Fibroblast of mammary gland (primary cell): ENCODE results near the gene JMJD1C.
"Not testable (repeated sequence)": the region's sequence is repeated elsewhere in the genome, so short reads cannot be mapped to it uniquely, and the experiment has no call there.

Experiments
- DNase-seq: peaks from one replicate; pipeline ENCODE4 v3.0.0-alpha.2; 2010; ENCODE audit warnings: low read depth
- H3K4me3 ChIP-seq: 2 replicates; pipeline ENCODE4 v1.5.1; 2011; ENCODE audit warnings: low read depth, mild to moderate bottlenecking, low read length, moderate library complexity; ENCODE audit not compliant: control insufficient read depth
- TF ChIP-seq, protein P1 (sequence below): conservative IDR thresholded peaks from 2 replicates; pipeline ENCODE4 v1.5.1; 2011; ENCODE audit warnings: low read depth, low read length, inconsistent platforms; ENCODE audit not compliant: control insufficient read depth, insufficient read depth

JMJD1C gene

DNA sequence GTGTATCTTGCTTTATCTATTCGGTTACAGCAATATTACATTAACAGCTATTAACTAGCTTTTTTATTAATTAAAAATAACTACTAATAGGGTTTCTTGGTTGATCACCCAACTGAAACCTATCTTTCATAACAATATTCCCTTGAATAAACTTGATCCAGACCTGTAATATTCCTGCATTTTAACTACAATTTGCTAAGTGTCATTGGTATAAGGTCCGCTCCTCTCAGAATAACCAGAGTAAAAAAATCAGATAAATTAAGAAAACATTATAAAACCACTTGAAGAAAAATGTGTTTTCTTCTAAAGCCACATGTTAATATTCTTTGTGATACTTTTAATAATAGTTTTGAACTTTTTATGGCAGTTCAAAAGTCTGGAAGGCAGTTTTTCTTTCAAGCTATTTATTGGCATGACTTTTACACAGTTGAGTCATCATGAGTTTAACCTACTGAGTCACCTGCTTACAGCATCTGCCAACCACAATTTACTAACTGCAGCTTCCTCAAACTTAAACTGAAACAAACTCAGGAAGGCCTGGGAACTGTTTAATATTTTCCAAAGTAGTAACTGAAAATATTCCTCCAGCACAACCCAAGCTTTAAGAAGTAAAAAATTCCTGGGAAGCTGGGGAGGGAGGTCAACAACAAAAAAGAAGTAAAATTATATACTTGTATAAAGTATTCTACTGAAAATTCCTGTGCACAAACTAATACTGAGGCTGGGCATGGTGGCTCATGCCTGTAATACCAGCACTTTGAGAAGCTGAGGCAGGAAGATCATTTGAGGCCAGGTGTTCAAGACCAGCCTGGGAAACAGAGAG lies 229.5 kb downstream of the JMJD1C start:
- DNase-seq: peak; percentile 94
- H3K4me3 ChIP-seq: no peak overlapping the region
- TF ChIP-seq, protein P1, sequence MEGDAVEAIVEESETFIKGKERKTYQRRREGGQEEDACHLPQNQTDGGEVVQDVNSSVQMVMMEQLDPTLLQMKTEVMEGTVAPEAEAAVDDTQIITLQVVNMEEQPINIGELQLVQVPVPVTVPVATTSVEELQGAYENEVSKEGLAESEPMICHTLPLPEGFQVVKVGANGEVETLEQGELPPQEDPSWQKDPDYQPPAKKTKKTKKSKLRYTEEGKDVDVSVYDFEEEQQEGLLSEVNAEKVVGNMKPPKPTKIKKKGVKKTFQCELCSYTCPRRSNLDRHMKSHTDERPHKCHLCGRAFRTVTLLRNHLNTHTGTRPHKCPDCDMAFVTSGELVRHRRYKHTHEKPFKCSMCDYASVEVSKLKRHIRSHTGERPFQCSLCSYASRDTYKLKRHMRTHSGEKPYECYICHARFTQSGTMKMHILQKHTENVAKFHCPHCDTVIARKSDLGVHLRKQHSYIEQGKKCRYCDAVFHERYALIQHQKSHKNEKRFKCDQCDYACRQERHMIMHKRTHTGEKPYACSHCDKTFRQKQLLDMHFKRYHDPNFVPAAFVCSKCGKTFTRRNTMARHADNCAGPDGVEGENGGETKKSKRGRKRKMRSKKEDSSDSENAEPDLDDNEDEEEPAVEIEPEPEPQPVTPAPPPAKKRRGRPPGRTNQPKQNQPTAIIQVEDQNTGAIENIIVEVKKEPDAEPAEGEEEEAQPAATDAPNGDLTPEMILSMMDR: no peak

- DNase-seq, H3K4me3 ChIP-seq: not testable (repeated sequence)
Observed at GRCh38 chr10:63235136-63235535, 230.6 kb downstream of the JMJD1C start.

- TF ChIP-seq, protein P1: no peak
- no peak overlapping the region for H3K4me3 ChIP-seq
- DNase-seq: no peak
Observed at GRCh38 chr10:63229161-63229560, 236.6 kb downstream of the JMJD1C start.

DNA sequence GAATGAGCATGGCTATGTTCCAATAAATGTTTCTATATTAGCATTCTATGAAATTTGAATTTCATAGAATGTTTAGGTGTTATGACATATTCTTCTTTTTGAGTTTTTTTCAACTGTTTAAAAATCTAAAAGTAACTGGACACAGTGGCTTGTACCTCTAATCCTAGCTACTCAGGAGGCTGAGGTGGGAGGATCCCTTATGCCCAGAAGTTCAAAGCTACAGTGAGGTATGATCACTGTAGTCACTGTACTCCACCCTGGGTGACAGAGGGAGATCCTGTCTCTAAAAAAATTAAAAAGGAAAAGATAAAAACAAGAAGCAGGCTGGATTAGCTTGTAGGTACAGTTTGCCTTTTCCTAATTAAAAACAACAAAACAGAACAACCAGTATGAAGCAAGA lies 237.5 kb downstream of the JMJD1C start:
- H3K4me3 ChIP-seq: no peak overlapping the region
- TF ChIP-seq, protein P1: no peak
- no peak for DNase-seq

DNA sequence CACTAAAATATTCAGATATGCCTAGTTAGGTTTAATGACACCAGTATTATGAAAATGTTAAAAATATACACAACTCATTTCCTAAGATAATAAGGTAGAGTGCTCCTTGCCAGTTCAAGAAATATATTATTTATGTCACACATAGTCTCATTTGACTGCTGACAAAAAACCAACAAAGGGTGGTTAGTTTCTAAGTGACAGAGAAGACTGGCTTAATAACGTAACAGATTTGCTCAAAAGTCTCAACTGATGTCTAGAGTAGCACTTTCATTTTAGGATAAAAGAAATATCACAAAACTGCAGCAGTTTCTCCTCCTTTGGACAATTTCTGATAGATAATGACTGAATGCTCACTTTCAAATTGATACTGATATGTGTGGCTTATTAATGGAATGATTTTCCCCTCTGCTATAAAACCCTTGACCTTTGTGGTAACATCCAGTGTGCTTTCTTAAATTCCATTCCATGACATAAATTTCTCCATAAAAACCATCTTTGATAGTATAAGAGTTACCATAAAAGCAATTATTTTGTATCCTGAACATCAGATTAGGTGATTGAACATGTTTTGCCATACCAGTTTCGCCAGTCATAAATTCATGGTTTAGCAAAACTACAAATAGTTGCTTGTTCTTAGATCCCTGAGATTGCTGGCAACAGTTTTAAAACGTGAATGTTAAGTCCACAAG lies 238.4 kb downstream of the JMJD1C start:
- TF ChIP-seq, protein P1: no peak
- H3K4me3 ChIP-seq: no peak overlapping the region
- peak; percentile 13 for DNase-seq

- TF ChIP-seq, protein P1: no peak
- H3K4me3 ChIP-seq: no peak overlapping the region
- DNase-seq: no peak
Observed at GRCh38 chr10:63224241-63224640, 241.5 kb downstream of the JMJD1C start.

- no peak overlapping the region for H3K4me3 ChIP-seq
- no peak for DNase-seq
- TF ChIP-seq, protein P1: no peak
Observed at GRCh38 chr10:63221950-63222349, 243.8 kb downstream of the JMJD1C start.
